Measurements from ENCODE around the gene ENAH.

The ENAH gene

GRCh38 chr1:225468270-225469020 is 184.5 kb downstream of the ENAH start:
- DNase-seq, result no peak

DNA sequence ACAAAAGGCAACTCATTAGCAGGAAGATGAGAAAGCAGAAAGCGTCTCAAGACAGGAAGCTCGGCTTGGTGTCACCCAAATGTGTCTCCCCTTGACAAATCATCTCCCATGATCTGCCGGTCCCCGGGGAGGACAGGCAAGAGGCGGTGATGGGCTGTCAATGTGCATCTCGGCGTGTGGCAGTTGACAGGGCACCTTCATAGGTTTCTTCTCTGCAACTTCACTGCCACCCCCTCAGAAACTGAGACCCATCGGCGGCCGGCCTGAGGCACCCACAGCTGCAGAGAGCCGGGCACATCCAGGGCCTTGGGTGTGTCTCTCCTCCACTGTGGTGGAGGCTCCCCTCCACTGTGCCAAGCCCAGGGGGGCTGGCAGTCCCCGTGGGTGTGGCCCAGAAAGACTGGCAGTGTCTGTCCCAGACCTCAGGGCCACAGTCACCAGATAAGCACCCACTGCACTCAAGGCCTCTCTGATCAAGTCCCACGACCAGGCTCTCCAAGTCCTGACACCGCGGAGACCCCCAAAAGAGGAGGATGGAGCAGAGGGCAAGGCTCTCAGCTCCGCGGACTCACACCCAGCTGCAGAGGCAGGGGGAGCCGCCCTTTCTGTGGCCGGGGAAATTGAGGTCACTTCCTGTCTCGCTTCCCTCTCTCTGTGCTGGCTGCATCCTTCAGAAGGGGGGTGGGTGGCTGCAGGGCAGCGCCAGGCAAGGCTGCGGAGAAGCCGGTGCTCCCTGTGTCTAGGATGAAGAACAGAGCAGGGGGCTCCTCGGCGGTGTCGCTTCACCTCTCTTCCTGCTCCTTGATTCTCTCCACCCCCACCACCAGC is 185.5 kb downstream of the ENAH start:
- peak; percentile 66 to 87 for DNase-seq

DNA sequence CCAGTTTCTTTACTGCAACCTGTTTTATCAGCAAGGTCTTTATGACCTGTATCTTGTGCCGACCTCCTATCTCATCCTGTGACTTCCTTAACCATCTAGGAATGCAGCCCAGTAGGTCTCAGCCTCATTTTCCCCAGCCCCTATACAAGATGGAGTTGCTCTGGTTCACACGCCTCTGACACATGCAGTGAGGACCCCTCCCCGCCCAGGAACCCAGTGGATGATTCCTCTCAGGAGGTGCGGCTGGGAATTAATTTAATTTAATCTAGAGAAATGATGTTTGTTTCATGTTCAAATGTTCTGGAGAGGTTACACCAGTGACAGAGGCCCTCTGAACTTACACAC is 186.1 kb downstream of the ENAH start:
- no peak for DNase-seq

DNA sequence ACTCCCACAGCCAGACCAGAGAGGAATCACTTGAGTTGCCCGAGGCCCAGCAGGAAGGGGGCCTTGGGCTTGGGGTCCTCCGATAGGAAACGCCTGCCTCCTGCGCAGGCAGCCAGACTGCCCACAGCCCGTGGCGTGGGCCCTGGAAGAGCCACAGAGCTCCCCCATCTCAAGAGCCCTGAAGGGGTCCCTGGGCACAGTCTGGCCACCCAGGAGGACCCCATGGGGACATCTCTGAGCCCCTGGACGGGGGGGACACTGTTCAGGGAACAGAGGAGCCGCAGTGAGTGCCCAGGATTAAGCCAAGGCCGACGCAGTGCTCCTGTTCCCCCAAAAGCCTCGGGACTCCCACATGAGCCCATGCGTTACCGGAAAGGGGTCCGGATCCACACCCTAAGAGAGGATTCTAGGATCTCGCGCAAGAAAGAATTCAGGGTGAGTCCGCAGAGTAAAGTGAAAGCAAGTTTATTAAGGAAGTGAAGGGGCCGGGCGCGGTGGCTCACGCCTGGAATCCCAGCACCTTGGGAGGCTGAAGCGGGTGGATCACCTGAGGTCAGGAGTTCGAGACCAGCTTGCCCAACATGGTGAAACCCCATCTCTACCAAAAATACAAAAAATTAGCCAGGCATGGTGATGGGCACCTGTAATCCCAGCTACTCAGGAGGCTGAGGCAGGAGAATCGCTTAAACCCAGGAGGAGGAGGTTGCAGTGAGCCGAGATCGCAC is 187.0 kb downstream of the ENAH start:
- no peak for DNase-seq

GRCh38 chr1:225464851-225465792 is 187.8 kb downstream of the ENAH start:
- no peak for DNase-seq

GRCh38 chr1:225462714-225463574 is 190.0 kb downstream of the ENAH start:
- no peak for DNase-seq

DNA sequence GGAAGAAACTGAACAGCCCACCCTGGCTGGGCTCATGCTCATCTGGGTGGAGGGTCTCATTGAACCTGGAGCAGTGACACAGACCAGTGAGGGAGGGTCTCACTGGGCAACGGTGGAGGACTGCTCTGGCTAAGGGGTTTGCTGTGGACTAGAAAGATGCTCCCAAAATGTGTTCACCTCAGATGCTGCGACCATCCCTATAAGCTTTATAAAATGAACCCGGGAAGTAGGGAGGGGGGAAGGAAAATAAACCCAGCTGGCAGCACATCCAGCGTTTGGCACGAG is 190.6 kb downstream of the ENAH start:
- no peak for DNase-seq

DNA sequence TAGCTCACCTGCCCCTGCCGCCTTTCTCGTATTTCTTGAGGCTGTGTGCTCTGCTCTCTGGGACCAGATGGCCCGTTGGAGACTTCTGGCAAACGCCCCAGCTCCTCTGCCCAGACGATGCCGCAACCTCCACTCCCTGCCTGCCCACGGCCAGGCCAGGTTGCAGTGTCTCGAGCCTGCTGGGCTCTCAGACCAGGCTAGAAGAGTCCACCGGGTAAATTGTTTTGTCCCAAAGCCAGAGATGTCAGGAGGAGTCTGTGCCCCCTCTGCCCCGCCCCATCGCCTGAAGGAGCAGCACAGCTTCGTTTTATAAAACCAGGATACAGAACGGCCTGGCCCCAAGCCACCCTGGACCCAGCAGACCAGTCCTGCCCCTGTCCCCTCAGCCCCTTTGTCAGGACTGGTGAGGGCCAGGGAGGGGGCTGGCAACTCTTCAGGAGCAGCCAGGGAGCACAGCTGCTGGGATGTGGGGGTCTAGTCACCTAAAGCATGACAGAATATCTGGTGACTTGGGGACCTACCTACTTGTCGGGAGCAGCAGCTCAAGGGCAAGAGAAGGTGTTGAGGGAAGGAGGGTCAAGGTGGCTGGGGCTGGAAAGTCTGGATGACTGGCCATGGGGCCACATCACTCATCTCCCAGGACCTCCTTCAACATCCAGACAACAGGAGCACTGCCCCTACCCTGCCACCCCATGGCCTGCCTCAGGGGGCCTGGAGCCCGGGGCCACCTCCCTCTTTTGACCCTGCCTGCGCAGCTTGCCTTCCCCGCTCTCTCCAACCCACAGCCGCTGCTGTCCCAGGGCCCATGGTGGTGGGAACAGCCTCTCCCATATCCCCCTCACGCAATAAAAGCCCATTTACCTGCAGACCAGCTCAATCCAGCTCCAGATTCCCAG is 191.1 kb downstream of the ENAH start:
- DNase-seq, result no peak

- no peak for DNase-seq
Observed at GRCh38 chr1:225460737-225461532, 192.0 kb downstream of the ENAH start.

DNA sequence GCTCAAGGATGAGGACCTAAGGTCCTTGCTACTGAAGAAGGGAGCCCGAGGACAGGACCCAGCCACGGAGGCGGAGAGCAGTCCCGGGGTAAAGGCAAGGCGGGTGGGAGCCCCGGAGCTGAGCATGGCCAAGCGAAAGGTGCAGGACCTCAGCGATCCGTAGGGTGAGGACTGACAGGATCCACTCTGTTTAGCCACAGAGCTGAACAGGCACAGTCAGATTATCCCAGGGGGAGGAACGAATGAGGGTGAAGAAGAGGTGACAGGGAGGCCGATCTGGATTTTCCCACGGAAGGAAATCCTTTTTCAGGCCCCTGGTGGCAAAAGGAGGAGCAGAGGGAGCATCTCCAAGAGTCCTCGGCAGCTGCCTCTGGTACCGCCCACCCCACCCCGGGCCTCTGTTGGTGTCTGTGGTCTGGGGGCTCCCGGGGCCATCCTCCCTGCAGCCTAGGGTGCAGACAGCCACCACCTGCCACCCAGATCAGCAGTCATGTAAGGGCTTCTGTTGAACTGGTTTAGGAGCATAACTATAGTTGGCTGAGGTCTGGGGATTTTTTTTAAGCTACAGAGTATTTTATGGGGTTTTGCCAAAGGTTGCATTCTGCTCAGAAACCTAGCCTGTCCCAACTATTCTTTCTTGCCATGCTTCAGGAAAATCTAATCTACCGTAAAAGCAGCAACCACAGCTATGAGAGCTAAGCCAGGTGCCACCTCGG is 192.7 kb downstream of the ENAH start:
- DNase-seq, result no peak

DNA sequence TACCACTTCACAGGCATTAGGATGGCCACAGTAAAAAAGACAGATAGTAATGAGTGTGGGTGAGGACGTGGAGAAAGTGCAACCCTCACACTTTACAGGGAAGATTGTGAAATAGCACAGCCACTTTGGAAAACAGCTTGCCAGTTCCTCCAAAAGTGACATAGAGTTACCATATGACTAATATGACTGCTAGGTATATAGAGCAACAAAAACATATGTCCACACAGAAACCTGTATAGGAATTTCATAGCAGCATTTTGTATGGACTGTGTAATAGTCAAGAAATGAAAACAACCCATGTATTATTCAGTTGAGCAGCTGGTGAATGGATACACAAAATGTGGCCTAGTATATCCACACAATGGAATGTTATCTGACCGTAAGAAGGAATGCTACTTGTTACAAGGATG is 194.7 kb downstream of the ENAH start:
- DNase-seq, result no peak

DNA sequence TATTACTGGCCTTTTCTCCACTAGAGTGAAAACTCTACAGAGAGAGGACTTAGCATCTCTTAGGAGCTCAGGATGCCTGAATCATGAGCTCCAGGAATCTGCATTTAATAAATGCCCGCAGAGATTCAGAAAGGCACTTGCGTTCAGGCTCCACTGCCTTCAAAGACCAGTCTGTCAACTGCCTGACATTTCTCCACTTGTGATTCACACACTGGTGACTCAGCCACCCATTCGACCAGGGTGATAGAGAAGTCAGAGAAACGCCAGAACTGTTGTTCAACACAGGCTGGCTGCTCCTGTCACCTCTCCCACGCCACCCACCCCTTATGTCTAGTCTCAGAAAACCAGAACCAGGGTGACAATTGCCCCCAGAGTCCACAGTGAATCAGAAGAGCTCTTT is 198.2 kb downstream of the ENAH start:
- peak; percentile 33 to 61 for DNase-seq

DNA sequence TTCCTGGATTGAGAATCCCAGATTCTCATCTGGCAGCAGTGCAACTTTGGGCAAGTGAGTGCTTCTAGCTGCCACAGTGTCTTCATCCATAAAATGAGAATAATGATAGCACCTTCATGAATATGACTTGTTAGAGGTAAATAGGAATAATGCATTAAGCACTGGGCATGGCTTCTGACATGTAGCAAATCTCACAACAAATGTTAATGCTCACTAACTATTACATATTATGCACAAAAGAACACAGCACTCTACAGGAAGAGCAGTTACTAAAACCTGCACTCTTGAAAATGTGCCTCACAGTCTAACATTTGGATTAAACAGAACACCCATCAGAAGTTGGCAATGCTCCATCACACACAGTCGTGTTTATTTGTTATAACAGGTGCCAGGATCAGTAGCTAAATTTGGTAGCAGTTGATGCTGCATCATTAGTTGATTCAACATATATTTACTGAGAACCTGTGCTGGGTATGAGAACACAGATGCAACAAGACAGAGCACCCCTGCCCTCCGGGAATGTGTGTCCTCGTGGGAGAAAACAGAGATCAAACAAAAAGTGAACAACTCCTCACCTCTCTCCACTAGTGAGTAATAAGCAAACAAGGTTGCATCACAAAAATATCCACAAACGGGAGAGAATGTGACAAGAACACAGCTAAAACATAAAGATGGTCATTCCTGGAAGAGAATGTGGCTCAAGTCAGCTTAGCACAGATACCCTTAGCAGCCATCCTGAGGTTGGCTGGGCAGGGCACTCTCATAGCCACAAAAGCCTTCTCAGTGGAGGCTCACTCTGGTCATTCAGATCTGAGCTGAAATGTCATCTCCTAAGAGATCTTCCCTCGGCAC is 198.9 kb downstream of the ENAH start:
- no peak for DNase-seq

DNA sequence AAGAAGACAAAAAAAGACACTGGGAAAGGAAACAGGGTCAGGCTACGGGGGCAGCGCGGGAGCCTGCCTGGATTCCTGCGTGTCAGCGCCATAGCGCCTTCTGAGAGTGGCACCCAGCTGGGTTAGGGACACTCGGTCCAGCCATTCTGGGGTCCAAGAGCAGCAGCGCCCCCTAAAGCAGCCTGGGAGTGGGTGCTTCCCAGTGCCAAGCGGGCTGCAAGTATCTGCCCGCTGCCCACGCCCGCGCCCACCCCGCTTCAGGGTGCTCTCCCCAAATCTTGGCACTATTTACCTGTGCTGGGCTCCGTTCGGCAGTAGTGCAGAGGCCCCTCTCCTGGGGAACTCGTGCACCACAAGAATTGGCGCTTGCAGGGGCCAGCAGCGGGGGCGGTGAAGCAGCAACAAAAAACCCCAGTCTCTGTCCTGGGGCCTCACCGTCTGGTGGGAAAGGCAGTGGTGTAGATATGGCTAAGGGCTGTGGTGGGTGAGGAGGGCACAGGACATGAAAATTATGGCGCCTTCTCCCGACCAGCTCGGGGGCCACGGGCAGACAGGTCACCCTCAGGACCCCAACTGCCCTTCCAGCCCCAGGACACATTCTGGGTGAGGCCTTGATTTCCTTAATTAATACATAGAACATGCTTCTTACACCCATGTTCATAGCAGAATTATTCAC is 200.9 kb downstream of the ENAH start:
- no peak for DNase-seq

DNA sequence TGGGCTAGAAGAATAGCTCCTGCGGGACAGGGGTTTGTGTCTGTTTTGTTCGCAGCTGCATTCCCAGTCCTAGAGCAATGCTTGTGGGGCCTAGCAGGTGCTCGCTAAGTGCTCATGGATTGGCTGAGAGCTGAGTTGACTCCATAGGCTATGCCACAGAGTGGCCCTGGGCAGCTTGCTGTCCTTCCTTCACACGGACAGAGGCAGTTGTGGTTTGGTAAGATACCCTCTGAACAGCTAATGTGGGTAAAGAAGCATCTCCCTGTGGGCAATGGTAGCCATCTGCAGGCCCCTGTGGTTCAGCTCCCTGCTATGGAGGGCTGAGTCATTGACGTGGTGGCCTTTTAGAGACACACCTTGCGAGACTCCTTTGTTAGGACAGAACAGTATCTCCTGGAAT is 201.6 kb downstream of the ENAH start:
- DNase-seq, result no peak

GRCh38 chr1:225450491-225451191 is 202.3 kb downstream of the ENAH start:
- peak in 1 of 2 donors; percentile 34 for DNase-seq

- no peak for DNase-seq
Observed at GRCh38 chr1:225449774-225450173, 203.1 kb downstream of the ENAH start.

Data from bone marrow (tissue), 2 donors.